ENCODE data around the gene NAA60.

Gene NAA60

GRCh38 chr16:3503523-3503922, 60.0 kb downstream of the NAA60 start:
- Histone ChIP-seq H3K4me3 (ENCODE audit: low read depth, low read length) (no peak overlapping the region), H3K4me1 (ENCODE audit: control insufficient read depth, insufficient read depth, low read length) (no peaks in the 10 kb centered on the region), H3K9me3 (ENCODE audit: control insufficient read depth, insufficient read depth, low read depth, low read length) (no peaks in the 10 kb centered on the region), H3K36me3 (ENCODE audit: control insufficient read depth in 2 of 2, insufficient read depth in 1 of 2, low read length in 2 of 2) (peaks cover 24 to 28% of the 10 kb centered on the region in 2 experiments; a peak in 2 of 3 replicates), H3K27ac (ENCODE audit: extremely low read depth, low read depth, low read length) (no peak overlapping the region)
- ChIA-PET POLR2A (no interaction called here), CTCF (no interaction called here)
- TF ChIP-seq ZNF174 (tag by site-specific recombination; IDR thresholded peaks at IDR 0.05) (no peak), ZNF629 (tag by site-specific recombination; IDR thresholded peaks at IDR 0.05) (no peak), ZNF2 (tag by site-specific recombination; IDR thresholded peaks at IDR 0.05) (no peak), ZNF335 (tag by site-specific recombination; conservative IDR thresholded peaks at IDR 0.05) (no peak), PATZ1 (tag by site-specific recombination; IDR thresholded peaks at IDR 0.05) (no peak), ZNF48 (tag by site-specific recombination; IDR thresholded peaks at IDR 0.05) (no peak), ZNF266 (tag by site-specific recombination; IDR thresholded peaks at IDR 0.05; ENCODE audit: low read depth) (no peak), ZNF558 (tag by site-specific recombination; IDR thresholded peaks at IDR 0.05) (no peak)

GRCh38 chr16:3508736-3509135, 65.3 kb downstream of the NAA60 start:
- Histone ChIP-seq H3K4me3 (ENCODE audit: low read depth, low read length) (no peak overlapping the region), H3K27ac (ENCODE audit: extremely low read depth, low read depth, low read length) (0 out of 2 replicates have a peak overlapping the region, but pooled peaks have one; percentile 31), H3K4me1 (ENCODE audit: control insufficient read depth, insufficient read depth, low read length) (peaks cover 3% of the 10 kb centered on the region; the same call in 1 of the 2 replicates), H3K36me3 (ENCODE audit: control insufficient read depth in 2 of 2, insufficient read depth in 1 of 2, low read length in 2 of 2) (peaks cover 37 to 72% of the 10 kb centered on the region in 2 experiments), H3K9me3 (ENCODE audit: control insufficient read depth, insufficient read depth, low read depth, low read length) (no peaks in the 10 kb centered on the region)
- CTCF ChIA-PET = no interaction called here
- POLR2A ChIA-PET = no interaction called here
- no peak for TF ChIP-seq ZNF561 (tag by site-specific recombination; IDR thresholded peaks at IDR 0.05; ENCODE audit: borderline replicate concordance)
- peak; percentile 25; the same call in 1 of the 2 replicates for TF ChIP-seq ZIC2 (tag by site-specific recombination; IDR thresholded peaks at IDR 0.05)
- peak; percentile 73 for TF ChIP-seq KLF1 (tag by site-specific recombination; IDR thresholded peaks at IDR 0.05)
- no peak for TF ChIP-seq ELK4 (IDR thresholded peaks at IDR 0.05; ENCODE audit: borderline replicate concordance, low read depth, low read length)
- 0 out of 2 replicates have a peak, but pooled peaks have one; percentile 62 for TF ChIP-seq KLF17 (tag by site-specific recombination; IDR thresholded peaks at IDR 0.05)
- no peak for TF ChIP-seq WT1 (tag by site-specific recombination; IDR thresholded peaks at IDR 0.05)
- TF ChIP-seq ZNF768 (tag by site-specific recombination; IDR thresholded peaks at IDR 0.05) = no peak

- POLR2A ChIA-PET = interaction anchor here (0.7 kb wide), 1 partner anchor 75 kb away, joined by 4 read pairs; no protein-coding TSS in a partner anchor
- 0 out of 2 replicates have a peak overlapping the region, but pooled peaks have one; percentile 31 for H3K27ac ChIP-seq (ENCODE audit: extremely low read depth, low read depth, low read length)
- H3K4me3 ChIP-seq (ENCODE audit: low read depth, low read length) = no peak overlapping the region
- H3K9me3 ChIP-seq (ENCODE audit: control insufficient read depth, insufficient read depth, low read depth, low read length) = no peaks in the 10 kb centered on the region
- peaks cover 37 to 80% of the 10 kb centered on the region in 2 experiments for H3K36me3 ChIP-seq (ENCODE audit: control insufficient read depth in 2 of 2, insufficient read depth in 1 of 2, low read length in 2 of 2)
- H3K4me1 ChIP-seq (ENCODE audit: control insufficient read depth, insufficient read depth, low read length) = peaks cover 3% of the 10 kb centered on the region; the same call in 1 of the 2 replicates
- CTCF ChIA-PET = no interaction called here
- no peak for TF ChIP-seq ZNF704 (tag by site-specific recombination; IDR thresholded peaks at IDR 0.05)
- TF ChIP-seq ZEB2 (tag by site-specific recombination; IDR thresholded peaks at IDR 0.05) = no peak
- TF ChIP-seq KLF16 (tag by site-specific recombination; IDR thresholded peaks at IDR 0.05) = no peak
- TF ChIP-seq ZNF350 (tag by site-specific recombination; IDR thresholded peaks at IDR 0.05) = no peak
- TF ChIP-seq ZNF449 (tag by site-specific recombination; IDR thresholded peaks at IDR 0.05) = peak; percentile 75; the same call in 1 of the 2 replicates
- 0 out of 2 replicates have a peak, but pooled peaks have one; percentile 10 for TF ChIP-seq FEZF1 (tag by site-specific recombination; IDR thresholded peaks at IDR 0.05)
- no peak for TF ChIP-seq YY1 (tag by site-specific recombination; IDR thresholded peaks at IDR 0.05)
- no peak for TF ChIP-seq GLIS1 (tag by site-specific recombination; IDR thresholded peaks at IDR 0.05)
- no peak for TF ChIP-seq ZNF398 (tag by site-specific recombination; IDR thresholded peaks at IDR 0.05)
Observed at GRCh38 chr16:3509470-3509928, 66.0 kb downstream of the NAA60 start.

All from HEK293 (cell line).